GM23248 (cell line): ENCODE data around the gene PRL.

ENCODE experiments used
- EZH2 ChIP-seq: fragments of 200-600 bp; sonication (generic); IDR thresholded peaks from 2 replicates; pipeline ENCODE4 v1.6.1; 2018; ENCODE audit warnings: antibody characterized with exemption, mild to moderate bottlenecking; ENCODE audit not compliant: insufficient read depth, poor library complexity, severe bottlenecking
- EZH2phosphoT487 ChIP-seq: fragments of 200-600 bp; sonication (generic); IDR thresholded peaks from 2 replicates; pipeline ENCODE4 v1.6.1; 2018; ENCODE audit warnings: antibody characterized with exemption, moderate library complexity, mild to moderate bottlenecking, low read depth; ENCODE audit not compliant: insufficient read depth

- TF ChIP-seq EZH2: no peak
- TF ChIP-seq EZH2phosphoT487: 0 out of 2 replicates have a peak, but pooled peaks have one; percentile 74
Observed at GRCh38 chr6:22320750-22321149, 23.9 kb upstream of the PRL start.
